Activated T-cell treated with anti-CD3 and anti-CD28 coated beads, Interleukin-2, amount 50 U/mL, for 48 hours (primary cell): Measurements from ENCODE around the gene ACSF2.

Experiments
- DNase-seq, 2 experiments: peaks; one replicate each; pipeline ENCODE4 v3.0.0-alpha.2; 2020

Gene ACSF2

DNA sequence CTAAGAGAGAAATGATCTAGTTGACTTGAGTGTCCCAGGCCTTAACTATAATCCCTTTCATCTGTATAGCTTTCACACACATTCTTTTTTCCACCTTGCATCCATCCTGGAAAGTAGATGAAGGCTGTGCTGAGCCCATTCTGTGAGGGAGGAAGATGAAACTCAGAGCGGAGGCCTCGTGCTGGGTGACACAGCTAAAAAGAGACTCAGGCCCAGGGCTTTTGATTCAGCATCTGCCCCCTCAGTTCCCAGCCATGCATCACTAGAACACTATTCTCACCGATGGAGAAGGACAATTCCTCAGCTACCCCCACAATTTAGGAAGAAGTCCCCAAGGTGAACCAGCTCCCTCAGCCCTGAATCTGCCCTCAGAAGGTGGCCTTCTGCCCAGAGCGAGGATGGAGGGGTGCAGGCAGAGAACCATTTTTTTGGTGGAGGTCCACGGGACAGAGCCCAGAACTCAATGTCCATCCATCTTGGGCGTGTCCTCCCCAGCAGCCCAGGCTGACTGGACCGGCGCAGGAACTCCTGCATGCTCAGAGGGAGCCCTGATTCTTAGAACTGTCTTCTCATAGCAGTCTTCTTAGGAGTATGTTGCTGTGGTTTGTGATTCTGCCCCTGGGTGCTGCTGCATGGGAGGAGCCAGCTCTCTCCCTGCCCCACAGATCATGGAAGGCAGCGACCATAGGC, 76.4 kb downstream of the ACSF2 start:
- DNase-seq: no peak

DNA sequence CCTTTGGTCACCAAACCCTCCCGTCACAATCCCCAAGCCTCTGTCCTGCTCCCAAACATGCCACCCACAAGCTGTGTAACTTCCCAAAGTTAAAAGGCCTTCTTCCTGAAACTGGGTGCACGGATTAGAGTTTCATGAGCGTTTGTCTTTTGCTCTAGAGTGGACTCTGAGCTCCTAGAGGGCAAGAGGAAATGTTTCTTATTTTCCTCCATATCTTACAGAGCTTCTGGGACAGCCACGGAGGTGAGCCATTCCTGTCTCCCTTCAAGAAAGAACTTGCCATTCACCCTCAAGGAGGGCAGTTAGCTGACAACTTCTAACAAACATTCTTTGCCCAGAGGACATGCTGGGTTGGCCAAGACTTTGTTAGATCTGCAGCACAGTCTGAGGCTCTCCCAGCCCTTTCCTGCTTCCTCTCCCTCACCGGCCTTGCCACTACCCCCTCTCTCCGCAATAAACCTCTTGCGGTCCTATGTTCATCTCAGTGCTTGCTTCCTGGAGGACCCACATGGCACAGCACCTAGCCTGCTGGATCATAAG, 79.6 kb downstream of the ACSF2 start:
- DNase-seq: no peak

DNA sequence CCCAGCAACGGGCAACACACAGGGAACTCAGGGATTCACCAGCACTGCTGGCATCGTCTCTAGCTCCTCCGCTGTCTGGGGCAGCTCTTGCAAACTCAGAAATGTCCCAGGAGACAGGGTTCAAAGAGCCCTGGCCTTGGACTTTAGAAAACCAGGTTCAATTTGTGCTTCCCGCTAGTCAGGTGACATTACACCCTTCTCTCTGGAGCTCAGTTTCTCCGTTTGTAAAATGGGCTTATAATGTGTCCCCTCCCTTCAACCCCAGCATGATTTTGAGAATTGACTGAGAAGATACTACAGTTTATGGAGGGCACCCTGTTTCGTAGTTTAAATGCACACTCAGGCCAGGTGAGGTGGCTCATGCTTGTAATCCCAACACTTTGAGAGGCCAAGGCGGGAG, 80.3 kb downstream of the ACSF2 start:
- DNase-seq: no peak

DNA sequence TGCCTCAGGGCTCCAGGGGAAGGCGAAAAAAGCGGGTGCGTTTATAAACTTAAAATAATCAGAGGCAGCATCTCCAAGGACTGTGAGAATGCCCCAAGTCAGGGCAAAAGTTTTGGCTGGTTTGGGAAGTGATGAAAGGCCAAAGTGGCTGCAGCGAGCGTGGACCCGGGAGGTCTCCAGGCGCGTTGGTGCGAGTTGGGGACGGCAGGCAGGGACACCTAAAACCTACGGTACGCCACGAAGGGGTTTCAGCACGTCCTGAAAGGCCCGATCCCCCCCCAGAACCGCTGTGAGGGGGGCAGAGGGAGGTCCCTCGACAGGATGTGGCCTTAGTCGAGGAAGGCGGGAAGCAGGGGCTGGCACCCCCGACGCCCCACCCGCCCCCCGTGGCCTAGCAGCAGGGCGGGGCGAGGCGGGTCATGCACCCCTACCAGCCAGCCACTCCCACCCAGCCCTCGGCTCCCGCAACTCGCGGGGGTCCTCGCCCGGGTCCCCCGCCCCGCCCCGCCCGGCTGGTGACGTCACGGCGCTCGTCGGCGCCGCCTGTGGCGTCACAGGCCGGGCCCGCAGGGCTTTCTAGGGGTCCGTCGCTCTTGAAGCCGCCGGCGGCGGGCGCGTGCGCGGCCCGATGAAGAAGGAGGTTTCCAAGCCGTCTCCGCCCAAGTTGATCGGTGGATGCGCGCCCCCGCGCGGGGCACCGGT, 82.0 kb downstream of the ACSF2 start, which contains the start of gene MYCBPAP:
Gene MYCBPAP, plus strand, starts transcription at position 569 of the 702 bp plus-strand sequence. CDS start 236 bp downstream, outside the sequence.
- peak; percentile 76 to 82 for DNase-seq

DNA sequence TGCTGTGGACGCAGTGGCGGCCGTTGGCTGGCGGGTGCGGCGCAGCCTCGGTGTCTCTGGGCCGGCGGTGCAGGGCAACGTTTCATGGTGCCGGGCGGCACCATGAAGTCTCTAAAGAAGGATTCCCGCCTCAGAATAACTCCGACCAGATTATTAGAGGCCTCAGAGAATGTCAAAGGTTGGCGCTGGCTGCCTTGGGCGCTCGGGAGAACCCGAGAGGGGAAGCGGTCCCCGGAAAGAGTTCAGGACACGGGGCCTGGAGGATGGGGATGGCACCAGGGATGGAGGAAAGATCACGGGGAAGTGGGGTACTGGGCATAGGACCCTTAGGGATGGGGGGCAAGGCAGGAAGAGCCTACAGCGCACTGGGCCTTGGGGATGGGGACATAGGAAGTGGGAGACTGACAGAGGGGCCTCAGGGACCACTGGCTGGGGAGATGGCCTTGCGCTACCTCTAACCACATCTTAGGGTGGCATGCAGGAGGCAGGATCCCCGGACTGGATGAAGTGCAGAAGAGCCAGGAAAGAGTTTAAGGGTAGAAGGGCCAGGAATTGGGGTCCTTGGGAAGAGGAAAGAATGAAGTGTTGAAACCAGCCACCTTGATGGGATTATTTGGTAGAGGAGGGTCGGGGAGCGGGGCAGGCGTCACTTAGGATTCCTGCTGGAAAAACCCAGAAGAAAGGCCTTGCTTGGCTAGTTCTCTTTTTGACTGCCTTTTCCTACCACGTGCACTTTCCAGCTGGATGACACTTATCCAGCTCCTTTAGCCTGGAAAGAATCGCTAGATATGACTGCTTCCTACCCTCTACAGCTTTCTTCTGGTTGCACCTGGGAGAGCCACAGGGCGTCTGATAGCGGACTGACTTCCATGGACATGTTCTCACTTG, 82.8 kb downstream of the ACSF2 start:
- DNase-seq: no peak

DNA sequence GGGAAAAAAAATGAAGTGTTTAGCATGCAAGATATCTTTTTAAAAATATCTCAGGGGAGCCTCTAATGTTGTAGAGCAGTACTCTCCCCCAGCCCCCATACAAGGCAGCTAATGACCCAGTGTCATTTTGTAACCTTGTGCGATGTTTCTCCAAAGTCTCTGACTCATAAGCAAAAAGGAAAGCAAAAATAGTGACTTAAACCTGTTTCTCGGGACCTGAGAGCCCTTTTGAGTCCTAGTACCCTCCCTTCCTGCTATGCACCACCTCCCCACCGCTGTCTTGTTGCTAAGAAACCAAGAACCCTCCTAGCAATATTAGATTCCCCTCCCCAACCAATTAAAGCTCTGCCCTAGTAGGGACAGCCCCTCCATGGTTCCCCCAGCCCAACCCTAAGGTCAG, 85.0 kb downstream of the ACSF2 start:
- peak; percentile 60 to 65 for DNase-seq

DNA sequence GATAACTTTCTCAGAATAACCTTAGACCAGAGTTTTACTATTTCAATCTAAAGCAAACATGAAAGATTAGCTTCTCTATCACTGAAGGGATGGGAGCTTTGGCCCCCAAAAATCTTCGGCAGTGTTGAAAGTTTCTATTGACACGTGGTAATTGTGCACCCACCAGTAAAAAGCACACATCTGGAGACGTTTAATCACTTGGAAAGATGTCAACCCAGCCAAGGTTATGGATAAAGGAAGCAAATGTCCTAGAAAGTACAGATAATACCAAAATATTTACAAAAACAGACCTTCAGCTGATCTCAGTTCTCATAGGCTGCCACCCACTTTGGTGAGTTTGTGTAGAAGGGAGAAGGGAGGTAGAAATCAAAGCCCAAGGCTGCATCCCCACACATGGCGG, 87.5 kb downstream of the ACSF2 start:
- DNase-seq: no peak

DNA sequence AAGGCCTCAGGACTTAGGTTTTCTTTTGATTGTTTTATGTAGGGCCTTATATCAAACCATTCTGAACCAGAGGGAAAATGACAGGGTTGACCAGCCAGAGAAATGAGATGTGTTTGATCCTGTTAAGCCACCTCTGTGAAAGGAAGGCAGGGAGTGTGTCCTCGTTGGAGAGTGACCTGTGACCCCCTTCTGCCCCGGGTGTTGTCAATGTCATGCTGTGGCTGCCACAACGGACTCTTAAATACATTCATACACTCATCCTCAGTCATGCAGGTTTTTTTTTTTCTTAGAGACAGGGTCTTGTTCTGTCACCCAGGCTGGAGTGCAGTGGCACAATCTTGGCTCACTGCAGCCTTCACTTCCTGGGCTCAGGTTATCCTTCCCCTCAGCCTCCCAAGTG, 88.4 kb downstream of the ACSF2 start:
- DNase-seq: no peak

DNA sequence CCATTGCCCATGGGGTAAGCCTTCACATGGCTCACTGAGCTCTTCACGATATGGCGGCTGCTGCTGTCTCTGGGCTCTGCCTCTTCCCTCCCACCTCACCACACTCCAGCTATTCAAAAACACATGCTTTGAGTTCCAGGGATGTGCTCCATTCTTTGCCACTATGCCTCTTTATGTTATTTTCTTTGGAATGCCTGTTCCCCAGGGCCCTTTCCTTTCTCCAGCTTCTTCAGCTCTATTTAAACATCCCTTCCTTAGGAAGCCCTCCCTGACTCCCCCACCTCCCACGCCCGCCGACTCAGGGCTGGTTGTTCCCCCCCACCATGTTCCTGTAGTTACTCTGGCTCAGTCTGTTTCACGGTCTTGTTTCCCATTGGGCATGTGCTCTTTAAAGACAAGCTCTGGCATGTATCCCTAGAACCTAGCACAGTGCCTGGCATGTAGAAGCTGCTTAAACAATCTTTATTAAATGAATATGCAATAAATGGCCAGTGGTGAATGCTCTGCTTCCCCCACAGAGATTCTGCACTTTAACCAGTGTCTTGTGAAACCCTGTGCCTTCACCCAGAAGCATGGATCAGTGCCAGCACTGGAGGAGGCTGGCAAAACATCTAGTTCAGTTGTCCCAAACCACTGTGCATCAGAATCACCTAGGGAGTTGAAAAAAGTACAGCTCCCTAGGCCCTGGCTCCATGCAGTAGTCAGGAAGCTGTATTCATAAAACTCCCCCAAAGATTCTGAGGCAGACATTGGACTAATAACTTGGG, 89.1 kb downstream of the ACSF2 start:
- DNase-seq: no peak

DNA sequence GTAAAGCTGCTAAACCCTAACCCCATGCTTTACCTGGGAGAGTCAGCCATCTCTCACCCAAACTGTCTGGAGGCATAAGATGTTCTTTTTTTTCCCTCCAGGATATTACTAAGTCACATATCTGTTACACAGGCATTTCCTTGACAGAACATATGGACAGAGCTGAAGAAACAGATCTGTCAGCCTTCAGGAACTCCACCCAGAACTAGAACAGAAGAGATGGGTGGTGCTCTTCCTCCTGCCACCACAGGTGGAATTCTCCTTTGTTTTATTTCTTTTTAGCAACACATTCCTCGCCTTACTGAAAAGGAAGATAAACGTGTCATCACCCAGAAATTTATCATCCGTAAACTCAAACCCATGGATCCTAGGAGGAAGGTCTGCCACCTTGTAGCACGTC, 91.0 kb downstream of the ACSF2 start:
- no peak for DNase-seq

DNA sequence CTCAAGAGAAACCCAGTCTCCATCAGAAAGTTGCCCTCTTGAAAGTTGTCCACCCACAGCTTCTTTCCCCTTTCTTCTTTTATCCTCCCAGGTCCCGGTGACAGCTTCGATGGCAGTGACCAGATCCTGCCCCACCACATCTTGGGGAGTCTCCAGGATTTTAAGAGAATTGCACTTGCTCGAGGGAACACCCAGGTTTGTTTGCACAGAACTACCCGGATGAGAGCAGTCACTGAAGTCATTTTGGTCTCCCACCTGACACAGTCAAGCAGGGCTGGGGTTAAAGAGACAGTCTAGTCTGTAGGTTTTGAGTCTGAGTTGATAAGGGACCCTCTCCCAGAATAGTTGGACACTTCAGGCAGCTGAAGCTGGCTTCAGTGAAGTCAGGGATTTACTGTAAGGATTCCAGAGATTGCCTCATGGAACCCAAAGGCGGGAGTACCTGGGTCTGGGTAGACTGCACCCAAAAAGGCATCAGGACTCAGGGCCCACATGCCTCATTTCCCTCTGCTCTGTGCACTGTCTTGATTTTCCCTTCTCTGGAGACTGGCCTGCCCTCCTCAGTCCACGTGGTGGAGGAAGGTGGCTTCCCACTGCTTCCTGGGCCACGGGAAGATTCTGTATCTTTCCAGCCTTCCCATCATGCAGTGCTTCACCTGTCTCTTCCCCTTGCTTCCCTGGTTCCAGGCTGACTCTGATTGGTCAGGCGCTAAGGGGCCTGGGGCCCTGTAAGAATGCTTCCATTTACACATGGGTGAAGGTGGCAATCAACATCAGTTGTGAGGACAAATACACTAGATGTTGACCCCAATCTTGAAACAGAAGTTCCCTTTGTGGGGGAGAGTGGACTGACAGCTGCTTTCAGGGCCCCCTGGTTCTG, 91.7 kb downstream of the ACSF2 start:
- no peak for DNase-seq

DNA sequence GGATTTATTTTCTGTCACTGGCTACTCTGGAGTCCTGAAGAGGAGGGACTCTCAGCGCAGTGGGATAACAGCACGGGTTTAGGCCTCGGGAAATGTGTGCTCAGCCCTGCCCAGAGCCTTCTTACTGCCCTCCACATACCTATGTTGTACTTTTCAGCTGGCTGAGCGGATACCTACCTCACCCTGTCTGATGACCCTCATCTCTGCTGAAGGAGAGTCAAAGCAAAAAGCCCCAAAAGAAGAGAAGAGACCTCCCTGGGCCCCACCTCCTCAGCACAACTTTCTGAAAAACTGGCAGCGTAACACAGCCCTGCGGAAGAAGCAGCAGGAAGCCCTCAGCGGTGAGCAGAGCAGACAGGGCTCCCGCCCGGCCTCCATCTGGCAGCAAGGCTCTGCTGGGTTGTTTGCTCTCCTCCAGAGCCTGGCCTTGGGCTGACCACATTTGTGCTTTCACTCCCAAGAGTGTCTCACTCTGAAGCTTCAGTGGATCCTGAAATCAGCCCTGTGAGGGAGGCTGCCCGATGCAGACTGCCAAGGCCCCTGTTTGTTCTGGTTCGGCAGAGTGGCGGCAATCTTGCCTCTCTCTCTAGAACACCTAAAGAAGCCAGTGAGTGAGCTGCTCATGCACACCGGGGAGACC, 92.5 kb downstream of the ACSF2 start:
- DNase-seq: no peak

DNA sequence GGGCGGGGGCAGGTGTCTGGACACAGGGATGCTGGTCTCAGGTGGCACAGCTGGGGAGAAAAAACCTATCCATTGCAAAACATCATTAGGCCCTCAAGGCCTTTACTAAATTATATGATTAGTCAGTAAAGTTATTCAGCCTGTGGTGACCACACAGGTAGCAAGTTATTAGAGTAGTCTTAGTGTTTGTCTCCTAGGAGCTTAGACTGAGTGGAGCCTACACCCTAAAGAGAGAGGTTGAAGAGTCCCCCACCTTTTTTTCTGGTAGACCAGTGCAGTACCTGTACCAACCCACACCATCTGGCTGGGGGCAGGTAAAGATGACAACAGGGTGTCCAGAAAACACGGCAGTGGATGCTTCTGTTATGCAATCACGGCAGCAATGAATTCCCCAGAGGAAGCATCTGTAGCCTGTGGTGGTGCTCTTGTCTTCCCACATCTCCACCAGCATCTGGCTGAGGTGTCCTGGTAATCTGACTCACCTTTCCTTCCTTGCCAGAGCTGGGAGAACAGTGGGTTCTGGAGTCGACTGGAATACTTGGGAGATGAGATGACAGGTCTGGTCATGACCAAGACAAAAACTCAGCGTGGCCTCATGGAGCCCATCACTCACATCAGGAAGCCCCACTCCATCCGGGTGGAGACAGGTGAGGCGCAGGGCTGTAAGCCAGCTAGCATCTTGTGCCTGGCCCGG, 93.3 kb downstream of the ACSF2 start:
- no peak for DNase-seq

DNA sequence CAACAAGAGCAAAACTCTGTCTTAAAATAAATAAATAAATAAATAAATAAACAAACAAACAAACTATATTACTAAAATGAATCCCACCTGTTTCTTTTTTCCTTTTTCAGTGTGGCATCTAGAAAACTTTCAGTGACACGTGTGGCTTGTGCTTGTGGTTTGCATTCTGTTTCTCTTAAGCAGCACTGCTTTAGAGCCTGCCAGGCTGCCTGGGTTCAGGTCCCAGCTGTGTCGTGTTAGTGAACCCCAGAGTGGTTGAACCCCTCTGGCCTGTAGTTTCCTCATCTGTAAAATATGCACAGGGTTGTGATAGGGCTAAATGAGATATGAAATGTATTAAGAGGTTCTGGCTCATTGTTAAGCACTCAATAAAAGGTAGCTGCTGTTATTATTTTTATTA, 94.5 kb downstream of the ACSF2 start:
- DNase-seq: no peak

DNA sequence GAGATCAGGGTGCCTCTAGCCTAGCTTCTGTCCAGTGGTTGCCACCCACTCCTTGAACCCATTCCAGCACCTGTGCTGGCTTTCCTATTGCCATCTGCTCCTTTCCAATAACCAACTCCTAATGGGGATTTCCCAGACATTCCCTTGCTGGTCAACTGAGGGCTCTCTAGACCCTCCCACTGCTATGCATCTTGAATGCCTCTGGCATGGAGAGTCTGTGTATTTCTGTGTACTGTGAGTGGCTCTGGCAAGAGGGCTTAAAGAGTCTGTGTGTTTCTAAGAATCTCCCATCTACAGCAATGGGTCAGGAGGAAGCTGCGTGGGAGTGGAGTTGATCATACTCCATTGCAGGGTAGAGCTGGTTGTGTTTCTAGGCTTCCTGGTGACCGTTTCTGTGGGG, 95.5 kb downstream of the ACSF2 start:
- DNase-seq: no peak

DNA sequence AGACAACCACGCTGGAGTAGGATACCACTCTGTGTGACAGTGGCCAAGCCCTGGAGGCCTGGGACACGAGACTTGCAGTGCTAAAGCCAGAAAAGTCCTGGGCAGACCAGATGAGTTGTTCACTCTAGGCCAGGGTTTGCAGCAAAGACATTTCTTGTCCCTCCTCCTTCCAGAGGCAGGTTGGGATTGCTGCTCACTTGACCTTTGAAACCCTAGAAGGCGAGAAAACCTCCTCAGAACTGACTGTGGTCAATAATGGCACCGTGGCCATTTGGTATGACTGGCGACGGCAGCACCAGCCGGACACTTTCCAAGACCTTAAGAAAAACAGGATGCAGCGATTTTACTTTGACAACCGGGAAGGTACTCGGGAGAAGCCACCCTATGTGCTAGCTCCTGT, 96.7 kb downstream of the ACSF2 start:
- no peak for DNase-seq

DNA sequence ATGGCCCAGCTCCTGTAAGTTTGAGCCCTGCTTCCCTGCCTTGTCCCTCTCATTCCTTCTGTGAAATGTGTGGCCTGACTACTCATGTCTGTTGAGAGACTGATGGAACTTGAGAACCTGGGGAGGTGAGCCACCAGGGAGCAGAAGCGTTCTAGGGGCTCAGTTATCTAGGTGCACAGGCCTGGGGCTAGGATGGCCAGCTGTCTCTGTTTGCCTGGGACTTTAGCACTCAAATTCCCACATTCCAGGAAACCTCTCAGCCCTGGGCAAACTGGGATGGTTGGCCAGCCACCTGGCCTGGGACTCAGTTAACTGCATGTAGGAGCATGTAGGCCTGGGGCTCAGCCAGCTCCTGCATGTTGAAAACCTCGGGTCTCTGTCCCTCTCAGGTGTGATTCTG, 97.2 kb downstream of the ACSF2 start:
- no peak for DNase-seq
